Astrocyte (in vitro differentiated cells and primary cell): ENCODE results near the gene PLAAT4.

ENCODE experiments used
- EZH2 ChIP-seq: IDR thresholded peaks from 2 replicates; pipeline ENCODE4 v1.6.1; 2012; ENCODE audit warnings: mild to moderate bottlenecking, low read length, inconsistent platforms; ENCODE audit not compliant: insufficient read depth
- TF ChIP-seq, protein P1 (sequence below): IDR thresholded peaks from 2 replicates; pipeline ENCODE4 v1.5.1; 2011; ENCODE audit warnings: low read depth, mild to moderate bottlenecking, inconsistent platforms, low read length, moderate library complexity; ENCODE audit not compliant: insufficient read depth

DNA sequence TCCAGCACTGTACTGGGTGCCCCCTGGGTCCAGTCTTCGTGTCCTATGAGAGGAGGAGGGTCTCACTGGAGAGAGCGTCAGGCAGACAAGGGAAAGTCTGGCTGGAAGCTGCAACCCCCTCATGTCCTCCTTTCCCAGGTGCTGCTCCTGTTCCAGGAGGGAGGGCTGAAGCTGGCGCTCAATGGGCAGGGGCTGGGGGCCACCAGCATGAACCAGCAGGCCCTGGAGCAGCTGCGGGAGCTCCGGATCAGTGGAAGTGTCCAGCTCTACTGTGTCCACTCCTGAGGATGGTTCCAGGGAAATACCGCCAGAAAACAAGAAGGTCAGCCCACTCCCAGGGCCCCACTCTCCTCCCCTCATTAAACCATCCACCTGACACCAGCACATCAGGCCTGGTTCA is 20.5 kb upstream of the PLAAT4 start:
- TF ChIP-seq, protein P1, sequence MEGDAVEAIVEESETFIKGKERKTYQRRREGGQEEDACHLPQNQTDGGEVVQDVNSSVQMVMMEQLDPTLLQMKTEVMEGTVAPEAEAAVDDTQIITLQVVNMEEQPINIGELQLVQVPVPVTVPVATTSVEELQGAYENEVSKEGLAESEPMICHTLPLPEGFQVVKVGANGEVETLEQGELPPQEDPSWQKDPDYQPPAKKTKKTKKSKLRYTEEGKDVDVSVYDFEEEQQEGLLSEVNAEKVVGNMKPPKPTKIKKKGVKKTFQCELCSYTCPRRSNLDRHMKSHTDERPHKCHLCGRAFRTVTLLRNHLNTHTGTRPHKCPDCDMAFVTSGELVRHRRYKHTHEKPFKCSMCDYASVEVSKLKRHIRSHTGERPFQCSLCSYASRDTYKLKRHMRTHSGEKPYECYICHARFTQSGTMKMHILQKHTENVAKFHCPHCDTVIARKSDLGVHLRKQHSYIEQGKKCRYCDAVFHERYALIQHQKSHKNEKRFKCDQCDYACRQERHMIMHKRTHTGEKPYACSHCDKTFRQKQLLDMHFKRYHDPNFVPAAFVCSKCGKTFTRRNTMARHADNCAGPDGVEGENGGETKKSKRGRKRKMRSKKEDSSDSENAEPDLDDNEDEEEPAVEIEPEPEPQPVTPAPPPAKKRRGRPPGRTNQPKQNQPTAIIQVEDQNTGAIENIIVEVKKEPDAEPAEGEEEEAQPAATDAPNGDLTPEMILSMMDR: no peak
- no peak for TF ChIP-seq EZH2
